Stimulated activated CD8-positive, alpha-beta memory T cell treated with anti-CD3 and anti-CD28 coated beads, Interleukin-2, amount 100 ng/mL, for 1 hour (primary cell): ENCODE data around the gene CDKL1.
"Not testable (repeated sequence)": the region's sequence is repeated elsewhere in the genome, so short reads cannot be mapped to it uniquely, and the experiment has no call there.

Experiments
- DNase-seq, 2 donors: peaks; one replicate each; pipeline ENCODE4 v3.0.0-alpha.2; 2020; ENCODE audit warnings: low read depth in 2 of 2

CDKL1 gene

DNA sequence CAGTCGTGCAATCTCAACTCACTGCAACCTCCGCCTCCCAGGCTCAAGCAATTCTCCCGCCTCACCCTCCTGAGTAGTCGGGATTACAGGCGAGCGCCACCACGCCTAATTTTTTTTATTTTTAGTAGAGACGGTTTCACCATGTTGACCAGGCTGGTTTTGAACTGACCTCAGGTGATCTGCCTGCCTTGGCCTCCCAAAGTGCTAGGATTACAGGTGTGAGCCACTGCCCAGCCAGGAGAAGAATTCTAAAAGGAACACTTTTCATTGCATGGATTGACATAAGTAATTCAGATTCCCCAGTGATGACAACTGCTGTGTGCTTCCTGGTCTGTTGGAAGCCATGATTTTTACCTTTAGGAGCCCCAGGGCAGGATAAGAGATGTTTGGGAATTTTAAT is 62.5 kb downstream of the CDKL1 start:
- no peak for DNase-seq

DNA sequence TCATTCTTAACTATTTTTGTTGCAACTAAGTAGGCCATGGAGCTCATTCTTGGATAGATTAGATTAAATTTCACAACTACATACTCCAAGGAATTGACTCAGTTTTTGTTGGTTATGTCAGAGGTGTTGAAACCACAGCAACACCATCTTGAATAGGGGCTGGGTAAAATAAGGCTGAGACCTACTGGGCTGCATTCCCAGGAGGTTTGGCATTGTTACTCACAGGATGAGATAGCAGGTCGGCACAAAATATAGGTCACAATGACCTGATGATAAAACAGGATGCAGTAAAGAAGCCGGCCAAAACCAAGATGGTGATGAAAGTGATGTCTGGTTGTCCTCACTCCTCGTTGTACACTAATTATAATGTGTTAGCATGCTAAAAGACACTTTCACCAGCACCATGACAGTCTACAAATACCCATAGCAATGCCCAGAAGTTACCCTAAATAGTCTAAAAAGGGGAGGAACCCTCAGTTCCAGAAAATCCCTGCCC is 63.6 kb downstream of the CDKL1 start:
- no peak for DNase-seq

DNA sequence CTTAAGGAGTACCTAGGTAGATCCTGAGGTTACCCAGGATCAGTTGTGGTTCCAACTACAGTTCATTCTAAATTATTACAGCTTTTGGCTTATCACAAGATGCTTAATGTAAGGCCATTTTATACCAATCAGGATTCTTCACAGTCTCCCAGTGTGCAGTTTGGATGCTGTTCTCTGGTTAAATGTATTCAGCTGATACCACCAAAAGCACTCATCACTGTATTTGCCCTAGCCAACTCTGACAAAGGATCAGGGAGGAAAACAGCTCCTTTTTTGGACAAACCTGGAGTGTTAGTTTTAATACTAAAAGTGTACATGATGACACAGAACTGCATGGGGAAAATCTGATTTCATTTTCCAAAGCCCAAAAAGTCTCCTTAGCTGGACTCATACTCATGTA is 65.1 kb downstream of the CDKL1 start:
- no peak for DNase-seq

DNA sequence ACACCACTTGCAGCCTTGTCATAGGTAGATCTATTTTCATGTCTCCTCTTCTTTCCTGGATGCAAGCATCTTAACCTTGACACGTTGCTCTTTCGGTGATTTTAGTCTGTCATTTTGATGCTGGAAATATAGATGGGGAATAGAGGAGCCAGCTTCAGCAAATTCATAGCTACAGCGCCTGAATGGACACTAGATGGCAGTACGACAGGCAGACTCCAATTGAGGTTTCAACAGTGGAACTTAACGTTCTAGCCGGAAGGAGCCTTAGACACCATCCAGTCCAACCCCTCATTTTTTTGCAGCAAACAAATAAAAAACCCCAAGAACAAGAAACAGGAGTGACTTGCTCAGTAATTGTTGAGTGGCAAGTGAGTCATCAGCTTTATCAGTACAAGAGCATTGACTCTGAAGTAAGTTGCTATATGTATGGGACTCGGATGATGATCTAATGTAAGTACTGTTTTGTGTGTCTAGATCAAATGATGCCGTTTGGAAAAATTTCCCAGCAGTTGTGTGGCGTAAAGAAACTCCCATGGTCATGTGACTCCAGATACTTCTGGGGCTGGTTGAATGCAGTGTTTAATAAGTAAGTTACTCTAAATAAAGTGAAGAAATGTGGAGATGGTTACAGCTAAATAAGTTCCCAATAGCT is 75.5 kb downstream of the CDKL1 start:
- DNase-seq, result peak; percentile 42

DNA sequence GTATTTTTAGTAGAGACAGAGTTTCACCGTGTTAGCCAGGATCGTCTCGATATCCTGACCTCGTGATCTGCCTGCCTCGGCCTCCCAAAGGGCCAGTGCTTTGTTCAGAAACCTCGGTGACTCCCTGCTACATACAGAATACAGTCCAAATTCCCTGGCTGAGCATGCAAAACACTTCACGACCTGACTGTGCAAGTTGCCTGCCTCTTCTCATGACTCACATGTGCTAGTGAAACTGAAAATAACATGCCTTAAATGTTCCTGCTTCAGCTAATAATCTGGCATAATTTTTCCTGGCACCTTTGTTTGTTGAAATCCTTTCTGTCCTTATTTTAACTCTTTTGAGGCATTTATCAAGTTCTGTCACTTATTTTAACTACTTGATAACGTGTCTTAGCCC is 76.4 kb downstream of the CDKL1 start:
- DNase-seq, result no peak

DNA sequence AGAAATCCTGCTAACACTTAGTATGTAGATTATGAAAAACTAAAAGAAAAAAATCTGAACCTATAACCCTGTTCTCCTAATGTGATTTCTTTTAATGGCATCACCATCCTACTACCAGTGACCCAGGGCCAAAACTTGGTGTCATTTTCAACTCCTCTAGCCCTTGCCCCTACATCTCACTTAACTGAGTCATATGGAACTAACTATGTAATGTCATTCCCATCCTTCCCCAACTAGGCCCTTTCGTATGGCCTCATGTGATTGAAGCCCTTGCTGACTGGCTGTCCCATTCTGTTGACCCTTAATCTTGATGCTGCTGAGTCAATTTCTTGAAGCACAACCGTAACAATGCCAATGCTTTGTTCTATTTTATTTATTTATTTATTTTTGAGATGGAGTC is 77.0 kb downstream of the CDKL1 start:
- DNase-seq, result no peak

DNA sequence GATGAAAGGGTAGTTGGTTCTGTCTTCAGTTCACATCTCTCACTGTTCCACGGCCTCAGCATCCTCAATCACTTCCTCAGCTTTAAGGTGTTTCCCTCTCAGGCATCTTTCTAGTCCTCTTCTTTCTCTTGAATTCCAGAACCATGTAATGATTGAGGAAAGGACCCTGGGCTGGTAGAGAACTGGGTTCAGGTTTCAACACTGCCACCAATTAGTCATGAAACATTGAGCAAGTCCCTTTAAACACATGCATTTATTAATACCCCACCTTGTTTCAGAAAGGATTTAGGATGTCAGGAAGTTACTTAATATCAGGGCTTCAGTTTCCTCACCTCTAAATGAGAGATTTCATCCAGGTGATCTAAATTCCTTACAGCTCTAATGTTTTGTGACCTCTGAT is 77.4 kb downstream of the CDKL1 start:
- no peak for DNase-seq

DNA sequence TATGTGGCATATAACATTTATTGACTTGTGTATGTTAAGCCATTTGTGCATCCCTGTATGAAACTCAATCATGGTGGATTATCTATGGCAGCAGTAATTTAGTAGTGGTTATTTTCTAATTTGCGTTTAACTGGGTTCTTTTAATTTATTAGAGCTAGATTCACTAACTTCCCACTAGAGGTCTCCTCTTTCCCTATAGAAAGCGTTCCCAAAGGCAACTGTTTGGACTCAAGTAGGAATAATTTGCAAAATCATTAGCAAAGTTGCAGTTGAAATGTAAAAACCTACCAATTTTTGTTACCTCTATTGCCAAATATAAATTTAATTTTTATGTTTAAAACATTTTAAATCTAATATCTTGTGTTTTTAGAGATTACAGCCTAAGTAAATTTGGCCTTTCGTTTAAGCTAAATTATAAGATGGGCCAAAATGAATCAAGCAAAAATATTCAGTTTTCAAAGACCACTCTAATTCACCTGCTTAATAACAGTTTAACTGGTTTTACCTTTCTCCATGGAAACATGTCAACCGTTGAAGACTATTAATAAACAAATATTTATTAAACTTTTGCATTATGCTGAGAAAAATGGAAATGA is 78.6 kb downstream of the CDKL1 start:
- no peak for DNase-seq

DNA sequence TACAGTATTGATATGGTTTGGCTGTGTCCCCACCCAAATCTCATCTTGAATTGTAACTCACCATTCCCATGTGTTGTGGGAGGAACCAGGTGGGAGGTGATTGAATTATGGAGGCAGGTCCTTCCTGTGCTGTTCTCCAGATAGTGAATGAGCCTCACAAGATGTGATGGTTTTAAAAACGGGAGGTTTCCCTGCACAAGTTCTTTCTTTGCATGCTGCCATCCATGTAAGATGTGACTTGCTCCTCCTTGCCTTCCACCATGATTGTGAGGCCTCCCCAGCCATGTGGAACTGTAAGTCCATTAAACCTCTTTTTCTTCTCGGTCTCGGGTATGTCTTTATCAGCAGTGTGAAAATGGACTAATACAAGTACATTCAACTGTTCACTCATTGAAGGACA is 82.6 kb downstream of the CDKL1 start:
- not testable (repeated sequence) for DNase-seq

DNA sequence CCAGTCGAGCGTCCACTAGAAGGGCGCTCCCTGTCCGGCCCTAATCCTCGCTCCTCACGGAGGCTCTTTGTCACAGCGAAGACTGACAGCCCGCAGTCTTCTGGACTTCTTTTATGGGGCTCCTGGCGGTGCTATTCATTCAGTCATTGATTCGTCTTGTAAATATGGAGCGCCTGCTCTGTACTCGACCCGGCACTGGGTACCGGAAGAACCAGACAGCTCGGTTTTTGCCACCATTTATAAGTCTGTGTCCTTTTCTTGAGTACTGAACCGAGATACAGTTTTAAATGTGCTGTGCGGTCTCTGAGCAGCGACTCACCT is 84.0 kb downstream of the CDKL1 start:
- DNase-seq, result no peak

DNA sequence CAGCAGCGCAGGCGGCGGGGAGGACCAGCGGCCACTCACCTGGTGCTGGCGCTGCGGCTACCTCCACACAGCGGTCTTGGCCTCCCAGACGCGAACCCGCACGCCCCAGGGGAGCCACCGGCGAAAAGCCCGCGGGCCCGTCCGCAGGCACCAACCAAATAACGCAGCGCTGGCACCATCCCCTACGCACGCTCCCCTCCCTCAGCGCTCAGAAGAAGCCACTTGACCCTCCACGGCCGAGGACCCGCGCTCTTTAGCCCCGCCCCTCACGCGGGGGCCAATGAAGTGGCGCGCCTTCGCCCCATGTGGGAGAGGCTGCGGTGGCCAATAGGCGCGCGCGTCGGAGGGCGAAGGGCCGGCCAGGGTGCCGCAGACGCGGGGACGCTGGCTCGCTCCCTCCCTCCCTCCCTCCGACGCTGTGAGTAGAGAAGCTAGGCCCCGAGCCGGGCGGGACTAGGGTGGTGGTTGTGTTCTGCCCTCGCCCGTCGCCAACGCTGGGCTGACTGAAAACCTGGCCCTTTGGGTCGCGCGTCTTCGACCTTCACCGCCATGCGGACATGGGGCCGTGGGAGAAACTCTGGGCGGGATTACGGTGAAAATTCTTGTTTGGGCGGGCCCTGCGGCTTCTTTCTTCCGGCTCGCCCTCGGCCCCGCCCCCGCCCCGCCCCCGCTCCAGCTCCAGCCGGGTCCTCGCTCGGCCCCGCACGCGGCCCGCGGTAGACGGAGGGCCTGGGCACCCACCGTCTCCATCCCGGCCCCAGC is 84.5 kb downstream of the CDKL1 start, which contains the start of the genes DMAC2L and L2HGDH:
TSS of gene DMAC2L (plus strand) at position 353 of the 762 bp plus-strand sequence. CDS start 9,164 bp downstream, outside the sequence.
TSS of gene L2HGDH (minus strand) at position 258 of the 762 bp plus-strand sequence. CDS start at position 179, 79 bp downstream.
- DNase-seq, result peak; percentile 71 to 76

DNA sequence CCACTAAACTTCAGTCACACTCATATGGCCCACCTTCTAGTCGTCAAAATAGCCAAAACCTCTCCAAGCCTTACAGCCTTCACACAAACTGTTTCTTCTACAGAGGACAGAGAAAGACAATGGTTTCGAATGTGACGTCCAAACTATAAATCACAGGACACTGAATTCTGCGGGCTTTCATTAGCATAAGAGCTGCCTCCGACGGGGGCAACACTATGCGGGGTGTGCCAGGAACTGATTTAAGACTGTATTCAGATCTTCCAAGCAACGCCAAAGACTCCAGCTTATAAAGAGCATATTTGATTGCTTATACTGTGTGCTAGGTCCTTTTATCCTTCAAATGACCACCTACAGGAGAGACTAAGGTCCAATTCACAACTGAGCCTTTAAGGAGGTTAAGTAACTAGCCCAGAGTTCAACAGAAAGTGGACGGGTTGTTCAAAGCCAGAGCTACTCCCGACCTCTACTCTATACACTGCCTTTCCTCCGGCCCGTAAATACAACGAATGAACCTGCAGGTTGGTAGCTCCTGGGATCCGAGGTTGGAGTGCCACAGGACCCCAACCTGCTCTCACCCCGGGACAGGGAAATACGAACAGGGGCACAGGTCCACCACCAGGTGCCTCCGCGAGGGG is 85.2 kb downstream of the CDKL1 start:
- DNase-seq, result no peak

DNA sequence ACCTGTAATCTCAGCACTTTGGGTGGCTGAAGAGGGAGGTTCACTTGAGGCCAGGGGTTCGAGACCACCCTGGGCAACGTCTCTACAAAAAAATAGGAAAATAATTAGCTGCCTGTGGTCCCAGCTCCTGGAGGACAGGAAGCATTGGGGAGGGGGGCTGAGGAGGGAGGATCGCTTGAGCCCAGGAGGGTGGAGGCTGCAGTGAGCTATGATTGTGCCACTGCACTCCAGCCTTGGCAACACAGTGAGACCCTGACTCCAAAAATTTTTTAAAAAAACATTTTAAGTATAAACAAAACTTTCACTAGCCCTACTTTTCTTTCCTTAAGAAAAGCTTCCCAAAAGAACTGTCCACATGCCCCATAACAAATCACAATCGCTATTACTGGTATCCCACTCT is 86.2 kb downstream of the CDKL1 start:
- DNase-seq, result no peak

DNA sequence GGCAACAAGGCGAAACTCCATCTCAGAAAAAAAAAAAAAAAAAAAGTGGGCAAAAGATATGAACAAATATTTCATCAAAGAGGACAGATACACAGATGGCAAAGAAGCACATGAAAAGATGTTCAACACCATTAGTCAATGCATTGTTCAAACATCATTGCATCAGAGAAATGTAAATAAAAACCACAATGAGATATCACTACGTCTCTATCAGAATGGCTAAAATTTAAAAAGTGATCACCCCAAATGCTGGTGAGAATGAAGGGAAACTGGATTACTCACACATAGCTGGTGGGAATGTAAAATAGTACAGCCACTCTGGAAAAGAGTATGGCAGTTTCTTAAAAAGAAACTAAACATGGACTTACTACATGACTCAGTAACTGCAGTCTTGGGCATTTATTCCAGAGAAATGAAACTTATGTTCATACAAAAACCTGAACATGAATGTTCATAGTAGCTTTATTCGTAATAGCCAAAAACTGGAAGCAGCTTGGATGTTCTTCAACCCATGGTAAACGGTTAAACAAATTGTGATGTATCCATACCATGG is 88.2 kb downstream of the CDKL1 start:
- DNase-seq, result no peak

DNA sequence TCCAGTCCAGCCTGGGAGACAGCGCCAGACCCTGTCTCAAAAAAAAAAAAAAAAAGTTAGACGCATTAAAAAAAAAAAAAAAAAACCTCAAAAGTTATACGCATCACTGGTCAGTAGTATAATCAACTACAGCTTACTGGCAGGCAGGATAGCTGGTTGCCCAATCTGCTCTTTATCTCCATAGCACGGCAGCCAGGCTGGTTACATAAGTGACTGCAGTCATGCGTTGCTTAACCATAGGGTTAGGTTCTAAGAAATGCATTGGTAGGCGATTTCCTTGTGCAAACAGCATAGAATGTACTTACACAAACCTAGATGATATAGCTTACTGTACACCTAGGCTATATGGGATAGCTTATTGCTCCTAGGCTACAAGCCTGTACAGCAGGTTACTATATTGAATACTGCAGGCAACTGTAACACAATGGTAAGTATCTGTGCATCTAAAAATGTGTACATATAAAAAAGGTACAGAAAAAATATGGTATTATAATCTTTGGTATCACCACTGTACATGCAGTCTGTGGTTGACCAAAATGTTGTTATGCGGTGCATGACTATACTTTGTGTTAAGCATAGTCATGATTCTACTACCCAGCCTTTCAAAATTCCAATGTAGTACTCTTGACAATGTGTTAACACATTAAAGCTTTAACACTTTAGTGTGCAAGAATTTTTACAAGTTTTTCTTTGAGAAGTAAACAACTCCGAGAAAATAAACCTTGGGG is 92.8 kb downstream of the CDKL1 start:
- DNase-seq, result no peak

DNA sequence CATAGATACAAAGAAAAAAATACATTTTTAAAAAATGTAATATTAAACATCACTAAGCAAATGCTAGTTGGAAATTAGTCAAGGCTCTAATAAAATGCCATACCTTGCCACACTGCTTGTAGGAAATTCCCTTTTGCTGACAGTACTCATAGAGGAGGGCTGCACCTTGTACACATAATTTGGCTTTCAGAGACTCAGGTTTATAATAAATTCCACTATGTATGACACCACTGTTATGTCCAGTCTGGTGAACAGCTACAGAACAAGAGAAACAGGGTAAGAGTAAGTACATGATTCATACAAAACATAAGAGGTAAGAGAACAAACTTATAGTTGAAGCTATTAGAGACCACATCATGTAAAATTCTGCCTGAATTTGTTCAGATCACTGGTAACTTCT is 94.8 kb downstream of the CDKL1 start:
- no peak for DNase-seq

DNA sequence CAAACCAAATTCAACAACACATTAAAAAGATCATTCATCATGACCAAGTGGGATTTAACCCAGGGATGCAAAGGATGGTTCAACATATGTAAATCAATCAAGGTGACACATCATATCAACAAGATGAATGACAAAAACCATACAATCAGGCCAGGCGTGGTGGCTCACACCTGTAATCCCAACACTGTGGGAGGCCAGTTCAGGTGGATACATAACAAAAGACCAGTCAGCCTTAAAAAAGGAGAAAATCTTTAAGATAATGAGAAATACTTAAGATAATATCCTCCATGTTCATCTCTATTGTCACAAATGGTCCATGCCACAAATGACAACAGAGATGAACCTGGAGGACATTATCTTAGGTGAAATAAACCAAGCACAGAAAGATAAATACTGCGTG is 97.1 kb downstream of the CDKL1 start:
- no peak for DNase-seq

DNA sequence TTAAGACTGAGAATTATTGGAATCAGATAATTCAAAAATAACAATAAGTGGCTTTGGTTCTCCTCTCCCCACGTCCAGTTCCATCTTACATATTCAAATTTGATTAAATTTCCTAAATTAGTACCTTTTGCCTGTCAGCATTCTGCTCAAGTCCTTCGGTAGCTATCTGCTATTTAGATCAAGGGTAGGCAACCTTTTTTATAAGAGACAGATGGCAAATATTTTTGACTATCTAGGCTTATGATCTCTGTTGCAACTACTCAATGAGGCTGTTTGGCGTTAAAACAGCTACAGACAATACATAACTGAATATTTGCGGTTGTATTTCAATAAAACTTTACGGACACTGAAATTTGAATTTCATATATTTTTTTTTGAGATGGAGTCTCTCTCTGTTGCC is 106.4 kb downstream of the CDKL1 start:
- no peak for DNase-seq

DNA sequence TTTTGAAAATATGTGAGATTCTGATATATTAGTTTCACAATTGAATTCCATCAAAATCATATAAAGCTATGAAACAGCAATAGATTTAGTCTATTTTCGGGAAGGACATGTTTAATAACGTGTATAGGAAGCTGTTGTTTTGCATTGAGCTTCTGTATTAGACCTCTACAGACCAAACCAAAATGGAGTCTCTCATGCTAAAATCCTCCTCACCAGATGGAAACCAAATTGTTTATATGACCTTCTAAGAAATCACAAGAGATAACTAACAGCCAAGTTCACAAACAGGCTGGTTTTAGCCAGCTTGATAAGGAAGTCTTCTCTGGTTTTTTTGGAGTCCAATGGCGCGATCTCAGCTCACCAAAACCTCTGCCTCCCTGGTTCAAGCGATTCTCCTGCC is 108.5 kb downstream of the CDKL1 start:
- no peak for DNase-seq

DNA sequence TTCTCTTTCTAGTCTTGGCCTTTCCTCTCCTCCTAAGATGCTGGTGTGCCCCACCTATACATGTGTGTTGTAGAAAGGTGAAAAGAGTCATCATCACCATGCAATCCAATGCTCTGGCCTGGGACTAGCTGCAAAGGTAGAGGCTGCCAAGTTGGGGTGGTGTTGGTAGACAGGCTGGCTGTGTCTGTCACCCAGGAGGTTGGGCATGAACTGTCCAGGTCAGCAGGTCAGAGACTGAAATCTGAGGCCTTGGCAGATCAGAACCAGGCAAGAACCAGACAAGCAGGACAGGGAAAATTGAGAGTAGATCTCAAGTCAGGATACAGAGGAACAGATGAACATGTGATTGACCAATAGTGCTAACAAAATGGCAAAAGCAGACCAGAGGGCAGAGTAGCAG is 110.8 kb downstream of the CDKL1 start:
- no peak for DNase-seq
